ENCODE results near the gene TLR7.

DNA sequence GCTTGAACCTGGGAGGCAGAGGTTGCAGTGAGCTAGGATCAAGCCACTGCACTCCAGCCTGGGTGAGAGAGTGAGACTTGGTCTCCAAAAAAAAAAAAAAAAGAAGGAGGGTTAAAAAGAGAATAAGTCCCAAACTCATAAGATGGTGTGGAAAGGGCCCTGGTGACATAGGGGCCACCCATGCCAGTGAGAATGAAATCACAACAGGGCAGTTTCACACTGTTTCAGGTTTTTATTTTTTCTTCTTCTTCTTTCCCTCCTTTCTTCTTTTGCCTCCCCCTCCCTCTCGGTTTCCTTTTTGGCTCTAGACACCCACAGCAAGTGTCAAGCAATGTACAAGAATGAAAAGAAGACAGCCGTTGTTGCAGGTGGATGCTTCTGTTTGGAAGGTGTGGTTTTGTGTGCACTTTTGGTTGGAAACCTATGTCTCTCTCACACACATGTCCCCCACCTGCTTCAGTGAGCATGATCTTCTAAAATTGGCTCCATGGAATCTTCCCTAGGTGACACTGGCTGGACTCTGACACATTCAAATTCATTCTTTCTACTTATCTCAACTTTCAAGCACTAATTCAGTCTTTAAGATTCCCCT lies 25.1 kb downstream of the TLR7 start:
- TF ChIP-seq PAWR (CRISPR knock-in tag; IDR thresholded peaks at IDR 0.05; ENCODE audit: borderline replicate concordance) (no peak), PCBP2 (optimal IDR thresholded peaks at IDR 0.05; ENCODE audit: low read depth, low read length, poor library complexity, severe bottlenecking) (no peak), RFX1 (IDR thresholded peaks at IDR 0.05) (no peak), ZBTB1 (CRISPR knock-in tag; IDR thresholded peaks at IDR 0.05; ENCODE audit: borderline replicate concordance) (no peak), ZNF747 (CRISPR knock-in tag; IDR thresholded peaks at IDR 0.05; ENCODE audit: borderline replicate concordance) (no peak), GABPA (IDR thresholded peaks at IDR 0.05; ENCODE audit: low read depth, low read length) (no peak), GABPA (CRISPR knock-in tag; IDR thresholded peaks at IDR 0.05; ENCODE audit: low read depth) (no peak), HMGXB4 (CRISPR knock-in tag; IDR thresholded peaks at IDR 0.05; ENCODE audit: borderline replicate concordance in 1 of 2, low read depth in 1 of 2) (no peak), ZFAT (CRISPR knock-in tag; conservative IDR thresholded peaks at IDR 0.05) (no peak), PLRG1 (conservative IDR thresholded peaks at IDR 0.05) (no peak), TP53 (CRISPR knock-in tag; conservative IDR thresholded peaks at IDR 0.05) (no peak), POLR2A (IDR thresholded peaks at IDR 0.05; ENCODE audit: insufficient read depth in 1 of 2, low read depth in 2 of 2, low read length in 2 of 2) (no peak), PTBP1 (IDR thresholded peaks at IDR 0.05; ENCODE audit: low read depth, low read length, poor library complexity, severe bottlenecking) (no peak)
- TF ChIP-seq, protein P1, sequence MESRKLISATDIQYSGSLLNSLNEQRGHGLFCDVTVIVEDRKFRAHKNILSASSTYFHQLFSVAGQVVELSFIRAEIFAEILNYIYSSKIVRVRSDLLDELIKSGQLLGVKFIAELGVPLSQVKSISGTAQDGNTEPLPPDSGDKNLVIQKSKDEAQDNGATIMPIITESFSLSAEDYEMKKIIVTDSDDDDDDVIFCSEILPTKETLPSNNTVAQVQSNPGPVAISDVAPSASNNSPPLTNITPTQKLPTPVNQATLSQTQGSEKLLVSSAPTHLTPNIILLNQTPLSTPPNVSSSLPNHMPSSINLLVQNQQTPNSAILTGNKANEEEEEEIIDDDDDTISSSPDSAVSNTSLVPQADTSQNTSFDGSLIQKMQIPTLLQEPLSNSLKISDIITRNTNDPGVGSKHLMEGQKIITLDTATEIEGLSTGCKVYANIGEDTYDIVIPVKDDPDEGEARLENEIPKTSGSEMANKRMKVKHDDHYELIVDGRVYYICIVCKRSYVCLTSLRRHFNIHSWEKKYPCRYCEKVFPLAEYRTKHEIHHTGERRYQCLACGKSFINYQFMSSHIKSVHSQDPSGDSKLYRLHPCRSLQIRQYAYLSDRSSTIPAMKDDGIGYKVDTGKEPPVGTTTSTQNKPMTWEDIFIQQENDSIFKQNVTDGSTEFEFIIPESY (CRISPR knock-in tag; IDR thresholded peaks at IDR 0.05) = no peak
- TF ChIP-seq, protein P2, sequence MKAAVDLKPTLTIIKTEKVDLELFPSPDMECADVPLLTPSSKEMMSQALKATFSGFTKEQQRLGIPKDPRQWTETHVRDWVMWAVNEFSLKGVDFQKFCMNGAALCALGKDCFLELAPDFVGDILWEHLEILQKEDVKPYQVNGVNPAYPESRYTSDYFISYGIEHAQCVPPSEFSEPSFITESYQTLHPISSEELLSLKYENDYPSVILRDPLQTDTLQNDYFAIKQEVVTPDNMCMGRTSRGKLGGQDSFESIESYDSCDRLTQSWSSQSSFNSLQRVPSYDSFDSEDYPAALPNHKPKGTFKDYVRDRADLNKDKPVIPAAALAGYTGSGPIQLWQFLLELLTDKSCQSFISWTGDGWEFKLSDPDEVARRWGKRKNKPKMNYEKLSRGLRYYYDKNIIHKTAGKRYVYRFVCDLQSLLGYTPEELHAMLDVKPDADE (CRISPR knock-in tag; IDR thresholded peaks at IDR 0.05) = no peak

Measured in HepG2 (cell line).